Measurements from ENCODE around the gene SPATA12. TPM values are rescaled to one million over a fixed set of nuclear protein-coding genes. Genes with fewer than 3 reads are reported as not detected.
A peak's percentile ranks its signal among the peaks of the same experiment; 100 is the strongest.

SPATA12 gene
- total RNA-seq, 1 donor from 2014 or later = not detected

GRCh38 chr3:57066471-57066870 is 6.0 kb downstream of the SPATA12 start:
- H3K36me3 ChIP-seq = no peaks in the 10 kb centered on the region
- intact Hi-C loops (cut with micrococcal nuclease) = no loop called here
- H3K27me3 ChIP-seq (ENCODE audit: low read depth) = no peaks in the 10 kb centered on the region
- H3K4me3 ChIP-seq = no peak overlapping the region
- no peak for TF ChIP-seq CTCF (IDR thresholded peaks at IDR 0.05; ENCODE audit: borderline replicate concordance)
- DNase-seq = no peak
- peaks cover 9% of the 10 kb centered on the region for H3K9me3 ChIP-seq (replicated peaks)
- H3K27ac ChIP-seq (replicated peaks) = no peak overlapping the region
- H3K4me1 ChIP-seq = peaks cover 31% of the 10 kb centered on the region

GRCh38 chr3:57068437-57069089 is 8.1 kb downstream of the SPATA12 start:
- peaks cover 16% of the 10 kb centered on the region for H3K4me1 ChIP-seq
- peaks cover 9% of the 10 kb centered on the region for H3K9me3 ChIP-seq (replicated peaks)
- H3K4me3 ChIP-seq = peak overlapping the region; percentile 0
- intact Hi-C loops (cut with micrococcal nuclease) = no loop called here
- TF ChIP-seq CTCF (IDR thresholded peaks at IDR 0.05; ENCODE audit: borderline replicate concordance) = no peak
- no peaks in the 10 kb centered on the region for H3K27me3 ChIP-seq (ENCODE audit: low read depth)
- peak; percentile 27 for DNase-seq
- no peaks in the 10 kb centered on the region for H3K36me3 ChIP-seq
- H3K27ac ChIP-seq (replicated peaks) = peak overlapping the region; percentile 68

GRCh38 chr3:57069503-57069902 is 9.0 kb downstream of the SPATA12 start:
- H3K4me3 ChIP-seq = no peak overlapping the region
- H3K4me1 ChIP-seq = peaks cover 16% of the 10 kb centered on the region
- intact Hi-C loops (cut with micrococcal nuclease) = no loop called here
- no peak for DNase-seq
- no peak for TF ChIP-seq CTCF (IDR thresholded peaks at IDR 0.05; ENCODE audit: borderline replicate concordance)
- no peaks in the 10 kb centered on the region for H3K27me3 ChIP-seq (ENCODE audit: low read depth)
- peaks cover 9% of the 10 kb centered on the region for H3K9me3 ChIP-seq (replicated peaks)
- H3K27ac ChIP-seq (replicated peaks) = no peak overlapping the region
- H3K36me3 ChIP-seq = no peaks in the 10 kb centered on the region

- H3K4me3 ChIP-seq = no peak overlapping the region
- peaks cover 16% of the 10 kb centered on the region for H3K4me1 ChIP-seq
- intact Hi-C loops (cut with micrococcal nuclease) = no loop called here
- peaks cover 11% of the 10 kb centered on the region for H3K27me3 ChIP-seq (ENCODE audit: low read depth)
- DNase-seq = no peak
- no peaks in the 10 kb centered on the region for H3K36me3 ChIP-seq
- peaks cover 9% of the 10 kb centered on the region for H3K9me3 ChIP-seq (replicated peaks)
- TF ChIP-seq CTCF (IDR thresholded peaks at IDR 0.05; ENCODE audit: borderline replicate concordance) = no peak
- no peak overlapping the region for H3K27ac ChIP-seq (replicated peaks)
Observed at GRCh38 chr3:57073628-57074027, 13.2 kb downstream of the SPATA12 start.

GRCh38 chr3:57074135-57074534 is 13.7 kb downstream of the SPATA12 start:
- Histone ChIP-seq H3K4me3 (no peak overlapping the region), H3K27ac (replicated peaks) (no peak overlapping the region), H3K36me3 (no peaks in the 10 kb centered on the region), H3K9me3 (replicated peaks) (peaks cover 9% of the 10 kb centered on the region), H3K4me1 (peaks cover 16% of the 10 kb centered on the region), H3K27me3 (ENCODE audit: low read depth) (peaks cover 15% of the 10 kb centered on the region)
- intact Hi-C loops (cut with micrococcal nuclease) = no loop called here
- no peak for TF ChIP-seq CTCF (IDR thresholded peaks at IDR 0.05; ENCODE audit: borderline replicate concordance)
- no peak for DNase-seq

Measured in left ventricle myocardium inferior (tissue), 1 donor.